Measurements from ENCODE around the gene ACO1. TPM values are rescaled to one million over a fixed set of nuclear protein-coding genes. Genes with fewer than 3 reads are reported as not detected.

Gene ACO1
- total RNA-seq, 1 experiment from 2014 or later, result 57.6 TPM

DNA sequence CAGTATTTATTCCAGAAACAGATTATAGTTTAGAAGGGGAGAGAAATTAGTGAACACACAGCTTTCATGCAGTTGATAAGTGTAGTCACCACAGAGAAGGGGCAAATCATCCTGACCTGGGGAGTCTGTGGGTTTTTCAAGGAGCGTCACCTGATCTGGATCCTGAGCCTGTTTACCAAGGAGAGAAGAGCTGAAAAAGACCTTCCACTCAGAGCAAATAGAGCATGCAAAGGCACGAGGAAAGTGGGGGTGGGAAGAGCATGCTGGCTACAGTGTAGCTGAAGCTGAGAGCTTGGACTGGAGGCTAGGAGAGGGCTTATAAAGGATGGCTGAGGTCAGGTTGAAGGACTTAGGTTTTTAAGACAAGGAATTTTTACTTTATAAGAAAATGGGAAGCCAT, 30.4 kb downstream of the ACO1 start:
- DNase-seq (ENCODE audit: low read depth), result no peak

DNA sequence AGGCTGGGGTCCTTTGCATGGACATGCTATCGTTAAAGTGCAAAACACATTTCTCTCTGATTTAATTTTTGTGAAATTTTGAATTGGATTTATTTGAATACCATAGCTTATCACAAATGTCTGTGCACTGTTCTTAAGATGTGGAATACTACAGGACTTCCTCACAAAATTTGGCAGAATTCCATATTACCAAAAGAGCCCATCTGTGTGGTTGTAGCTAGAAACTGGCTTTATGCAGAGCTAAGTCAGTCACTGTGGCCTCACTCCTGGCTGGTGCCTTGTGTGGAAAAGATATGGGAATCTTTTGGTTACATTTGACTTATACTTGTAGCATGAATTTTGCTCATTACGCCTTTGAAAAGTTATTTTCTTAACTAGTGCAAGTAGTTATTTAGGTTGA, 35.5 kb downstream of the ACO1 start:
- no peak for DNase-seq (ENCODE audit: low read depth)

DNA sequence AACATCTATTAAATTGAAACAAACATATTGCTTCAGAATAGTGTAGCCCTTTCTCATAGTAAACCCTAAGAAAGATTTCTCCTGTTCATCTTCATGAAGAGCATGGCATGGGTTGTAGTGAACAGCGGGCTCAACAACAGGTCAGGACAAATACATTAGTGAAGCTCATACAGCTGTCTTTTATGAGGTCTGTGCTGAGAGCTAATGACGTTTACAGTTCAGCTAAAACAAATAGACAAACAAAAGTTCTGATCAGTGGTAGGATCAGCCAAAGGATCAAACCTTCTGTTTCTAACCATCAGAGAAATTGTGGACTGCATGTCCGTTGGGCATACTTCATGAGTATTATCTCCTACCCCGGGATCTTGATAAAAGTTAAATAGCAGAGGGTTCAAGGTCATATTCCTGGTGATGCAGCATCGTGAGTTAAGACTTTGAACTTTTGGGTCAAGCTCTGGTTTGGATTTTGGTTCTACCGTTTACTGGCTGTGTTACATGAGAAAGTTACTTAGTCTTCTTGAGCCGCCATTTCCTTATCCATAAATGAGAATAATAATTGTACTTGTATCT, 37.9 kb downstream of the ACO1 start:
- DNase-seq (ENCODE audit: low read depth), result no peak

DNA sequence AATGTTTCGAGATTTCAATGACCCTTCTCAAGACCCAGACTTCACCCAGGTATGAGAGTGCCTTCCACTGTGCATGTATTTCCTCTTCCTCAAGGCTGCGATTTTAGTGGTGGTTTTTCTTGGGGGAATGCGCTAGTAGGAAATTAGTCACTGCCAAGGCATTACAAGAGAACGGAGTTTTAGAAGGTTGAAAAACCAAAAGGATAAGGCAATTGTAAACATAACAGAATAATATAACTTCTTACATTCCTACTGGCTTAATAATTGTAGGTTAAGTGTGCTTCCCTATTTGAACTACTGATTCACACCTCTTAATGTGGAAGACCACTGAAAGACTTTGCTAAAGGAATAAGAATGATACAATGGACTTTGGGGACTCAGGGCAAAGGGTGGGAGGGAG, 38.9 kb downstream of the ACO1 start:
- peak; percentile 90 for DNase-seq (ENCODE audit: low read depth)

DNA sequence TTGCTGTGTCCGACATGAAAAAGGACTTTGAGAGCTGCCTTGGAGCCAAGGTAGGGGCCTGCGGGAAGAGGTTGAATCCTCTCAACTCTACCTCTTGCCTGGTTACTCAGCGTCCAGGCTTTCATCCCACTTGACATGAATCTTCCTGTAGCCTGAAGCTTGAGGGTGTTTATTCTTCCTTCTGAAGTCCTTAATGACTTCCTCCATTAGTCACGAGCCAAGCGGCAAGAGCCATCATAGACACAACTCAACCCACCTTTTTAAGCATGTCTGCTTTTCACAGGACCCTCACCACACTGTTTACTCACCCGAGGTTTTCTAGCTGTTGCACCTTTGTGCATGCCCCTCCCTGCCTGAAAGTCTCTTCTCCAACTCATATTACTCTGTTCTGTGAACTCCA, 40.2 kb downstream of the ACO1 start:
- DNase-seq (ENCODE audit: low read depth), result peak; percentile 38

DNA sequence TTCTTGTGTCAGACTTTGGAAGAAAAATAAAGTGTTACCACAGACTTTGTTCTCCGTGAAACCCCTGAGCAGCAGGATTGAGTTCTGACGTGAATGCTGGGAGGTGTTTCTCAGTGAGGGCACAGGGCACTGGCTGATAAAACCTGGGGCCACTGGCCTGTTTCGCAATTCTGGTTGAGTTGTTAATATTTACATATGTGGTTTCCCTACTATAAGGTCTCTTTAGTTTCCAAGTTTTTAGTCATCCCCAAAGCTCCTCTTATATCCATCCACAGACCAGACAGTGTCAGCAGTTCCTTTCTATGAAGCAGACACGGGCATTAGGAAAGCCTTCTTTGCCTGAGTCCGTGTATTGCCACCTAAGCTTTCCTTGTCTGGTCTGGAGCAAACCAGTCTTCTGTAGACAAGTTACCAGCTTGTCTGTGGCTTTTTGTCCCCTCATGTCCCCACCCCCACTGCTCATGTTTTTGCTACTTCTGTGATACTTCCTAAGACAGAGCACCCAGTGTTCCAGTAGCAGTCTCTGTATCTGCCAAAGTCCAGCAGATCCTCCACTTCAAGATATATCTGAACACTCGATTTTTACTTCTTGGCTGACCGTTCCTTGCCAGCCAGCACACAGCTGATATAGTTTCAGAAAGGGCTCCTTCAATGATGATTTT, 42.0 kb downstream of the ACO1 start:
- peak; percentile 90 for DNase-seq (ENCODE audit: low read depth)

DNA sequence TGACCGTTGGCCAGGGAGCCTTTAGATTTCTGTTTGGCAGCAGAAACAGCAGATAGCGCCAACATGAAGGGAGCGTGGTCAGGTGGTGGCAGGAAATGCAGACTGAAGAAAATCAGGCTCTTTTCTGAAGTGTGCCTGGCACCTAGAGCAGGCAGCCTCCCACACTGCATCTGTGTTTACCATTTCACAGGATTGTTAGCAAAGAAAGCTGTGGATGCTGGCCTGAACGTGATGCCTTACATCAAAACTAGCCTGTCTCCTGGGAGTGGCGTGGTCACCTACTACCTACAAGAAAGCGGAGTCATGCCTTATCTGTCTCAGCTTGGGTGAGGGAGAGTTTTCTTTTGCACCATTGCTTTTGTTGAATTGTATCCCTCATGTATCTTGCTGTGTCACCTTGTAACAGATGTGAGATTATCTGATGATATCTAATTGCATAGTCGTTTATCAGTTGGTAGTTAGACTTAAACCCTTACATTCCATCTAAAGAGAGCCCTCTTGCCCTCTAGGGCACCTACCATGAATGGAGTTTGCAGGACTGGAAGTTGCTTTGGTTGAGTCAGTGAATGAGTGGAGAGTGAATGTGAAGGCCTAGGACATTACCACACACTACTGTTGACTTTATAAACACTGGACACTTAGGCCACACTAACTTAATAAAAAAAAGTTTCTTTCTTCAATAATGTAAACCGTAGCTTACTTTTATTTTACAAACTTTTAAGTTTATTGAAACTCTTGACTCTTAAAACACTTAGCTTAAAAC, 42.8 kb downstream of the ACO1 start:
- no peak for DNase-seq (ENCODE audit: low read depth)

DNA sequence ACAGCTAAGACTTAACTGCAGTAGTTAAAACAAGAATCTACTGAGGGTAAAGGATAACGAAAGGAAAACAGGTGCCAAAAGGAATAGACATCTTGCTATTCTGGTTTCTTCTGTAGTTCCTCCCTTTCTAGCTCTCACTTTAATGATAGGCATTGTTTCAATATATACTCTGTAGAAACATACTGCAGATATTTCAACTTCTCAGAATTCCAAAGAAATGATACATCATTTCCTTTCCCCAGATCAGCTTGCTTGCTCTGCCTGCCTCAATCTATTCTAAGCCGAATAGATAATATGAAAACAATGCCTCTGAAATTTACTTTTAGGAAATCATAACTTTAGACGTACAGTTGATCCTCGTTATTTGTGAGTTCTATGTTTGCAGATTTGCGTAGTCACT, 46.3 kb downstream of the ACO1 start:
- peak; percentile 75 for DNase-seq (ENCODE audit: low read depth)

DNA sequence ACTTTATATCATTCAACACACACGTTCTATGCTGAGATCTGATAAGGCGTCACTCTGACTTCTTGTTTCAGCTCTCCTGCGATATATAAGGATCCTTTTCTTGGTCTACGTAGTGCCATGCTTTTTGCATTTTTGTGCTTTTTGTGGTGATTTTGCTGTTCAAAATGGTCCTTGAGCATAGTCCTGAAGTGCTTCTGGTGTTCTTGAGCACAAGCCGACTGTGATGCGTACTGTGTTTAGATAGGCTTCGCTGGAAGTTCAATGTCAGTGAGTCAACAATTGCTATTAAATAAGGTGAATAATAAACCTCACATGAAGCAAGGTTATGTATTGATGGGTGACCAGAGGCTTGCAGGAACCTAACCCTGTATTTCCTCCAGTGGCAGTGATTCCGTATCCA, 46.8 kb downstream of the ACO1 start:
- DNase-seq (ENCODE audit: low read depth), result no peak

DNA sequence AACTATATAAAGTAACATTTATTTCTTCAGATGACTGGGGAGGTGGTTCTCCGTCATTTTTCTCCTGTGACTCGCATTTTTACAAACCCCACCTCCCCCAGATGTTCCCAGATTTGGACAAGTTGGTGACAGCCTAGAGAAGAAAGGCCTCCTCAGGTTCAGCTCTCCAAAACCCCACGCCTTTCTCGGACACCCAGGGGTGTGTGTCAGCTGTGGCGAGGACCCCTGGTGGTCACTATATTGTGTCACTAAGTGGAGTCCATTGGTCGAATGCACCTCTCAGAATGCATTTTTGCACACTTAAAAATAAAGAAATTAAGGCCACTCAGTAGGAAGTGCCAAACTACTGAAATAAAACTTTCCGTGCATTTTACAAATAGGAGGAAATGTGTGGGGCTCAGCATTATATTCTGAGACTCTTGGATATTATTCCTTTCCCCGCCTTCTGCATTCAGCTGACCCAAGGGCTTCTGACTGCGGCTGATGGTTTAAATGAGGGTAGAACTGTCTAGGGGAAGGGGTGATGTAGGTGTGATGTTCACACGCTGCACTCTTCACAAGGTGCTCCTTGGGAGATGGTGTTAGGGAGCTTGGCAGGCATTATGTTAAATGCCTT, 47.6 kb downstream of the ACO1 start:
- peak; percentile 30 for DNase-seq (ENCODE audit: low read depth)

DNA sequence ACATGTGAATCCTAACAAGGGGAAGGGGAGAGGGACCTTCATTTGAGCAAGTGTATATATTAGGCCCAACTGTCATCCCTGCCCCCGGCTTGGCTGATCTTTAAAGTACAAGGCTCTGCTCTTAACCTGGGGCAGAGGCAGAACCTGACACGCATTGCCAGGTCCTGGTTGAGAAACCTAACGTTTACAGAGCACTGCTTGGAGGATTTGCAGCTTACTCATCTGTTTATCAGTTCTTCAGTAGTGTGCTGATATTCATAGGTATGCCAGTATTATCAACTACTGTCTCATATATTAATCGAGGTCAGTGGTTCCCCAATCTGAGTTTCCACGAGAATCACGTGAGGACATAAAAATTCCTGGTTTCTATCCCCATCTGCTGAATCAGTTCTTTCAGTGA, 50.4 kb downstream of the ACO1 start:
- DNase-seq (ENCODE audit: low read depth), result no peak

DNA sequence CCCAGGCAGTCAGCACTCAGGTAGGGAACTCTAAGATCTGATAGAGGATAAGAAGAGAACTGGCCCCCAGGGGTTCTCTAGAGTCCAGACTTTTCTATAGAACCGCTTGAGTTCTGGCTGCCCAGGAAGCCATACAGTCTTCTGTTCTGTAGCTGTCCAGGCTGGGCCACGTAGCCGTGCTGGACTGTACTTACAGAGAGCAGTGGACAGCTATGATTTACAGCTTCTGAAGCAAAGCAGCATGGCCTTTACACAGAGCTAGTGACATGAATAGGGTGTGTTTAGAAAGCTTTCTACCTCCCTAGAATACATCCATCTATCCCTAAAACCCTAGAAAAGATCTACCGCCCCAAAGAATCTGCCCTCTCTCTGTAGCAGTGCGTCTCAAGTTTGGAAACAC, 57.2 kb downstream of the ACO1 start:
- no peak for DNase-seq (ENCODE audit: low read depth)

DNA sequence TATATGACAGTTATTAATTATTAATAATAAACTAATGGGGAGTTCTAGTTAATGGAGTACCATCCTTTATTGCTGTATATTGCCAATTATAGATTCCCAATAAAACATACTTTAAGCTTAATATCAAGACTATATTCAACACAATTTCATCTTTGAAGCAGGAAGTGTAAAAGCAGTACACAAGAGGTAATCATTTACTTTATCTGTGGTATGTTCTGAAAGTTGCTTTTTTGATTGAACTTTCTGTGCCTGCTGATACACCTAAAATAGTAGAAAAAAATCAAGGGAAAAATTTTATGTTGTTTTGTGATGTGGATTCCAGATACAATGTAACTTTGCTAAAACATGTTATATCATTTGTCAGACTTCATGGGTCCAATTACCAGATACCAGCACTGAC, 58.0 kb downstream of the ACO1 start:
- DNase-seq (ENCODE audit: low read depth), result no peak

DNA sequence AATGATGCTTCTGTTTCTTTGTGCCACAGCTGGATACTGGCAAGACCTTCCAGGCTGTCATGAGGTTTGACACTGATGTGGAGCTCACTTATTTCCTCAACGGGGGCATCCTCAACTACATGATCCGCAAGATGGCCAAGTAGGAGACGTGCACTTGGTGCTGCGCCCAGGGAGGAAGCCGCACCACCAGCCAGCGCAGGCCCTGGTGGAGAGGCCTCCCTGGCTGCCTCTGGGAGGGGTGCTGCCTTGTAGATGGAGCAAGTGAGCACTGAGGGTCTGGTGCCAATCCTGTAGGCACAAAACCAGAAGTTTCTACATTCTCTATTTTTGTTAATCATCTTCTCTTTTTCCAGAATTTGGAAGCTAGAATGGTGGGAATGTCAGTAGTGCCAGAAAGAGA, 65.5 kb downstream of the ACO1 start:
- no peak for DNase-seq (ENCODE audit: low read depth)

DNA sequence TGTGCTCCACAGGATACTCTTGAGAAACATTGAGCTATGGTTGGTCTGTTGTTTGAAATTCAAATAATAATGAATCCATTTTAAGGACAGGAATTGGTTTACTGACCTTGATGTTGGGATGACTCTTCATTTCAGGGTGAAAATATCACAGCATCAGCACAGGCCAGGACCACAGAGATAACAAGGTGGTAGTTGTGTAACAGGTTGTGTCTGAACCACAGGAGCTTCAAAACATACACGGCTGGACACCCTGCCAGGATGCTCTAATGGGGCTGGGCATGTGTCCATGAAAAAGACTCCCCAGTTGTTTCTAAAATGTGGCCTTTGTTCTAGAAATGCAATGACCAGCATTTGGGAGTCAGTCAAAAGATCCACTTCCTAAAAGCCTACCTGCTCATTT, 69.8 kb downstream of the ACO1 start:
- no peak for DNase-seq (ENCODE audit: low read depth)

DNA sequence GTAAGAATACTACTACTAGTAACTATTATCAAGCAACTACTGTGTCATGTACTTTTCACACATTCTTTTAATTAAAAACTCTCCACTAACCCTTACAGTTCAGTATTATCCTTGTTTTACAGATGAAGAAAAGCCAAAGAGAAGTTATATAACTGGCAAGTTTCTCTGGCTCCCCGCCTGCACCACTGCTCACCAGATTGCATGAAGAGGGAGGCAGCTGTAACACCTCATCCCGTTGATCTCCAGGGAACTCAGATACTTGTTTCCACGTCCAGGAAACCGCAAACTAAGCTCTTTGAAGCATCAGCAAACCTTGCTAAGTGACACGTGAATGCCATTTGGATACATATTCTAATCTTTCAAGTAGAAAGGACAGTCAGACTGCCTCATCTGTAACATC, 71.3 kb downstream of the ACO1 start:
- no peak for DNase-seq (ENCODE audit: low read depth)

DNA sequence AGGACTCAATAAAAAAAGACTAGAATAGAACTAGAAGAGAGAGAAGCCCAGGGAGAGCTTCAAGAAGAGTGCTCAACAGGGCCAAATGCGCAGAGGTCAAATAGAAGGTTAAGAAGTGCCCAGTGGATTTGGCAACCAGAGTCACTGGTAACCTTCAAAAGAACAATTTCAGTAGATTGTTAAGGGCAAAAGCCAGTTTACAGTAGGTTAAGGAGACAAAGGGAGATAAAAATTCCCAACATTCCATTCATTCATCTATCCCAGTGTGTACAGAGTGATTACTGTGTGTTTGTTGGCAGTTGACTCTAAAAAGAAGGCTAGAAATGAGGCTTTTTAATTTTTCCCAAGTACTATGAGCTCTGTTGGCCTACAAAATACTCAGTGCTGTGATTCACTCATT, 72.1 kb downstream of the ACO1 start:
- DNase-seq (ENCODE audit: low read depth), result no peak

DNA sequence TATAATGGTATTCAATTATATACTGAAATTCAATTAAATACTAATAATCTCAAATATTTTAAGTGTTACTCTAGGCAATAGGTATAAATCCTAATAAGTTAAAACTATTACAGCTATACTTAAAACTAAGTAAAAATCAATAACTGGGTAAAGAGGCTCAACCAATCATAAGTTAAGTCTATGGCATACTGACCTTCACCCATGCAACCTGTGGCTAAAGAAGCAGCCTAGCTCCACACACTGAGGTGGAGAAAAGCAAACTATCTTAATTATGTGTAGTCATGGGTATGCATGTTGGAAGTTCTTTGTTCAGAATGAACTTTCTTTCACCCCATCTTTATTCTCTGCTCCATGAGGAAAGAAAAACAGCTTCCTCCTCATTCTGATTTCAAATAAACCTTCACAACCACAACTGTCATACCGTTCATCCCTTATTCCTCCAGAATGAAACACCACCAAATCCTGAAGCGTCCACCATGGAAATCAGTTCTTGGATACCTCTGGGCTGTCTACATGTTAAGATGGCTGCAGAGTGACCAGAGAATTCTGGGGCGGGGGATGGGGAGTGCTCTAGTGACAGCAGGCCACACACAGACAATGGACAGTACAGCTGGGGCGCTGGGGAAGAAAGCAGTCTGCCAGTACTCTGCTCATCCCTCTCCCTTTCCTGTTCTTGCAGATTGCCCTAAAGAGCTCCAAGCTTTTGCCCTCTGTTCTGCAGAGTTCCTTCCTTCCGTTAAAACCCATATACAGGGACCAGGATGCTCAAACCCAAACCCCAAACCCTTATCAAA, 79.3 kb downstream of the ACO1 start:
- DNase-seq (ENCODE audit: low read depth), result no peak

DNA sequence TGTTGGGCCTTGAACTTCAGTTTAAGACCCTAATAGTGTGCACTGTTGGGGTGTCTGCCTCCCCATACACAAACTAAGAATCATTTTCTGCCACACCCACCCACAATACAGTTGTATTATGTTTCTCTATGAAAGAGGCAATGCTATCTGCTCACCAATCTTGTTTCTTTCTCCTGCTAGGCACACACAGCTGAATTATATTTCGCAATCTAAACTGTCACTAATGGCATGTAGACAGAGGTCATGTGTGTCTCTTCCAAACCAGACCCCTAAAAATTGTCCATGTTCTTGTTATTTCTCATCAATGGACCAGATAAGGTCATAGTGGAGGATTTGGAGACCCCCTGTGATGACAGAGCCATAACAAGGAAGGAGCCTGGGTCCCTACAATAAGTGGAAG, 84.3 kb downstream of the ACO1 start:
- DNase-seq (ENCODE audit: low read depth), result no peak

DNA sequence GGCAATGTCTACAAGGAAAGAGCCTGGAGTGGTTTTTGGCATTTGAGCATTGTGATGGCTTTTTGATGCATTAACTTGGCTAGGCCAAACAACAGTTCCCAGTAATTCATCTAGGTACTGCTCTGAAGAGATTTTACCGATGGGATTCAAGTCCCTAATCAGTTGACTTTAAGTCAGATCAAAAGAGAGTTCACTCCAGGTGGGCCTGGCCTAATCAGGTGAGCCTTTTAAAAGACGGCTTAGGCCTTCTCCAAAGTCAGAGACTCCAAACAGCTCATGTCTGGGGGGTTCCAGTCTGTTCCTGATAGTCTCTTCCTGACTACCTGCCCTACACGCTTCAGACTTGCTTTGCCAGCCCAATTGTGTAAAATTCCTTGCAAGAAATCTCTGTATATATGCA, 87.9 kb downstream of the ACO1 start:
- DNase-seq (ENCODE audit: low read depth), result no peak

DNA sequence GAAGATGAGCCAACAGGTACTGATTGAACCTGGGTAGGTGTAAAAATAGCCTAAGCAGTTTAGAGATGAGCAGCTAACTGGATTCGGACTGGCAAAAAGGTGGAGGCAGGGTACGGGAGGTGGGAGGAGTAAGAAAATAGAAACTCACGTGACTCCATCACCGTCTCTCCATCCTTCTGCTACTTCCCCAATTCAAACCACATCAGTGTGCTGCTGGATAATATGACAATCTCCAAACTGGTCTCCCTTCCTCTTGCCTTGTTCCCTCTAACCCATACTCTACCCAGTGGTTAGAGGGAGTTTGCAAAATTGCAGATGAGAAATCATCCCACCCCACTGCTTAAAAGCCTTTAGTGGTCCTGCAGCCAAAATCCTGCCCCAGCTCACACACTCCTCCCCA, 98.9 kb downstream of the ACO1 start:
- DNase-seq (ENCODE audit: low read depth), result no peak
